CD4-positive, CD25-positive, alpha-beta regulatory T cell (primary cell): ENCODE results near the gene TCHH. TPM values are rescaled to one million over a fixed set of nuclear protein-coding genes. Genes with fewer than 3 reads are reported as not detected.
"Not testable (repeated sequence)": the region's sequence is repeated elsewhere in the genome, so short reads cannot be mapped to it uniquely, and the experiment has no call there.

ENCODE experiments used
- ATAC-seq, 2 donors: fragments of 150-1000 bp; cut with Tn5 transposase; one replicate each; pipeline ENCODE4 v1.10.0; 2021; ENCODE audit warnings: low read depth in 2 of 2, moderate number of reproducible peaks in 2 of 2, moderate library complexity in 1 of 2
- DNase-seq, 3 donors: peaks; one replicate each; pipeline versions ENCODE4 v3.0.0 to v3.0.0-alpha.2; 2012 to 2022; ENCODE audit warnings: mixed read lengths in 1 of 3
- H3K27ac ChIP-seq: one replicate; pipeline ENCODE4 v1.7.0; 2013; ENCODE audit warnings: mild to moderate bottlenecking, low read length; ENCODE audit not compliant: insufficient read depth, poor library complexity, severe bottlenecking
- H3K27me3 ChIP-seq: one replicate; pipeline ENCODE4 v1.7.0; 2013; ENCODE audit warnings: low read length; ENCODE audit not compliant: control insufficient read depth, insufficient read depth
- H3K36me3 ChIP-seq: one replicate; pipeline ENCODE4 v1.7.0; 2013; ENCODE audit warnings: mild to moderate bottlenecking, low read length, moderate library complexity; ENCODE audit not compliant: control insufficient read depth, insufficient read depth
- H3K4me1 ChIP-seq: 2 replicates; pipeline ENCODE4 v1.7.0; 2013; ENCODE audit warnings: mild to moderate bottlenecking, low read length; ENCODE audit not compliant: insufficient read depth, control insufficient read depth, poor library complexity, severe bottlenecking
- H3K4me3 ChIP-seq: one replicate; pipeline ENCODE4 v1.7.0; 2013; ENCODE audit warnings: low read depth, mild to moderate bottlenecking, low read length, moderate library complexity
- H3K9me3 ChIP-seq, 2 experiments: 1 replicate in 1 of 2; 2 replicates in 1 of 2; pipeline ENCODE4 v1.7.0; 2013; ENCODE audit warnings: low read length in 2 of 2, mild to moderate bottlenecking in 1 of 2, moderate library complexity in 1 of 2; ENCODE audit not compliant: control insufficient read depth in 2 of 2
- H3K27ac Mint-ChIP-seq, 3 donors: one replicate each; pipeline ENCODE4 v1.8.0; 2020 to 2022; ENCODE audit warnings: mild to moderate bottlenecking in 3 of 3, mixed read lengths in 3 of 3, moderate library complexity in 2 of 3
- H3K27me3 Mint-ChIP-seq: one replicate; pipeline ENCODE4 v1.8.0; 2022; ENCODE audit warnings: mild to moderate bottlenecking, mixed read lengths
- H3K36me3 Mint-ChIP-seq: one replicate; pipeline ENCODE4 v1.8.0; 2020; ENCODE audit warnings: mixed read lengths
- H3K4me1 Mint-ChIP-seq, 4 donors: one replicate each; pipeline ENCODE4 v1.8.0; 2020 to 2022; ENCODE audit warnings: mixed read lengths in 4 of 4, mild to moderate bottlenecking in 1 of 4
- H3K4me3 Mint-ChIP-seq, 4 donors: one replicate each; pipeline ENCODE4 v1.8.0; 2020 to 2022; ENCODE audit warnings: mild to moderate bottlenecking in 4 of 4, mixed read lengths in 4 of 4, moderate library complexity in 3 of 4
- H3K9me3 Mint-ChIP-seq, 7 donors: one replicate each; pipeline ENCODE4 v1.8.0; 2020 to 2022; ENCODE audit warnings: mixed read lengths in 7 of 7, mild to moderate bottlenecking in 3 of 7, moderate library complexity in 2 of 7
- polyA plus RNA-seq, 4 donors: library from polyadenylated mRNA; unstranded; fragments of 300-500 nt; fragmentation: Illumina TruSeq; gene quantifications; one replicate each; pipeline ENCODE4 v1.2.3, GENCODE V29; 2021
- total RNA-seq: library from RNA; stranded (reverse); gene quantifications from one replicate; pipeline ENCODE4 v1.2.3, GENCODE V29; 2022

The TCHH gene
- total and polyA plus RNA-seq, 5 donors from 2014 or later: not detected

DNA sequence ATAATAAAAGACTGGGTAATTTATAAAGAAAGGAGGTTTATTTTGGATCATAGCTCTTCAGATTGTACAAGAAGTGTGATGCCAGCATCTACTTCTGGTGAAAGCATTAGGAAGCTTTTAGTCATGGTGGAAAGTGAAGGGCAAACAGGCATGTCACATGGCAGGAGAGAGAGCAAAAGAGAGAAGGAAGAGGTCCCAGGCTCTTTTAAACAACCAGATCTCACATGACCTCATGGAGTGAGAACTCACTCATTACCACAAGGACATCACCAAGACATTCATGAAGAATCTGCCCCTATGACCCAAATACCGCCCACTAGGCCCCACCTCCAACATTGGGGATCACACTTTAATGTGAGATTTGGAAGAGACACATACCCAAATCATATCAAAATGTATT is 33.7 kb upstream of the TCHH start:
- Histone ChIP-seq H3K9me3 (peaks cover 15 to 25% of the 10 kb centered on the region in 2 experiments), H3K4me3 (no peak overlapping the region), H3K27ac (no peak overlapping the region), H3K36me3 (no peaks in the 10 kb centered on the region), H3K4me1 (peaks cover 8% of the 10 kb centered on the region), H3K27me3 (no peaks in the 10 kb centered on the region)
- peaks cover 4% of the 10 kb centered on the region for H3K36me3 Mint-ChIP-seq
- peaks cover 1 to 28% (median 15%) of the 10 kb centered on the region in 7 donors for H3K9me3 Mint-ChIP-seq
- H3K27ac Mint-ChIP-seq: no peak overlapping the region
- ATAC-seq (no peak), DNase-seq (no peak)
- H3K4me1 Mint-ChIP-seq: peaks cover 4 to 15% (median 12%) of the 10 kb centered on the region in 4 donors
- no peaks in the 10 kb centered on the region for H3K27me3 Mint-ChIP-seq
- no peak overlapping the region for H3K4me3 Mint-ChIP-seq

DNA sequence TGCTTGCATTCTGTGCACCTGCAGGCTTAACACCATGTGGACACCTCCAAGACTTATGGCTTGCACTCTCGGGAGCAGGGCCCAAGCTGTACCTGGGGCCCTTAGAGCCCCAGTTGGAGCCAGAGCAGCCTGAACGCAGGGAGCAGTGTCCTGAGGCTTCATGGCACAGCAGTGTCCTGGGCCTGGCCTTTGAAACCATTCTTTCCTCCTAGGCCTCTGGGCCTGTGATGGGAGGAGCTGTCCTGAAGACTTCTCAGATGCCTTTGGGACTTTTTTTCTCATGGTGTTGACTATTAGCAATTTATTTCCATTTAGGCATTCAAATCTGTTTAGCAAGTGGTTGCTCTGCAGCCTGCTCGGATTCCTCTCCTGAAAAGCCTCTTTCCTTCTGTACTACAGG is 32.8 kb upstream of the TCHH start:
- Histone ChIP-seq H3K27me3 (no peaks in the 10 kb centered on the region), H3K27ac (no peak overlapping the region), H3K4me1 (no peaks in the 10 kb centered on the region), H3K4me3 (no peak overlapping the region), H3K9me3 (peaks cover 15 to 25% of the 10 kb centered on the region in 2 experiments), H3K36me3 (no peaks in the 10 kb centered on the region)
- Mint-ChIP-seq H3K27ac (no peak overlapping the region), H3K4me3 (no peak overlapping the region), H3K36me3 (peaks cover 4% of the 10 kb centered on the region), H3K27me3 (no peaks in the 10 kb centered on the region), H3K9me3 (peaks cover 1 to 28% (median 15%) of the 10 kb centered on the region in 7 donors), H3K4me1 (peaks cover 0 to 5% (median 5%) of the 10 kb centered on the region in 4 donors)
- DNase-seq (no peak), ATAC-seq (no peak)

DNA sequence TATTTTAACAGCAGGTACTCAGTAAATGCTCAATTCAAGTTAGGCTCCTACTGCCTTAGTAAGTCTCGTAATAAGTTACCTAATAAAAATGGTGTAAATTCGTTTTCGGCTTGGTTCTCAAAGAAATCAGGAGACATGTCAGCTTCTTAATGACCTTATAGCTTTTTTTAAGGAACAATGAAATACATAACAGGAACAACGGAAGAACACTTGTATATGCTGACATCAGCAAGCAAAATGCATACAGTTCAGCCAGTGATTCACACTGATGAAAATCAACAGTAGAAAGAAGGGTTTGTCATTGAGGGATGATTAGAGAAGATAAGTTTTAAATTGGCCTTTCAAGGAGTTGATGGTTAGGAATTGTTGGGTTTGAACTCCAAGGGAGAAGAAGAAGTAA is 30.5 kb upstream of the TCHH start:
- H3K36me3 Mint-ChIP-seq: peaks cover 4% of the 10 kb centered on the region
- H3K27me3 ChIP-seq: peaks cover 8% of the 10 kb centered on the region
- H3K4me1 ChIP-seq: no peaks in the 10 kb centered on the region
- H3K4me1 Mint-ChIP-seq: no peaks in the 10 kb centered on the region
- no peak overlapping the region for H3K27ac Mint-ChIP-seq
- no peak overlapping the region for H3K4me3 Mint-ChIP-seq
- no peaks in the 10 kb centered on the region for H3K36me3 ChIP-seq
- H3K27me3 Mint-ChIP-seq: peaks cover 13% of the 10 kb centered on the region
- no peak overlapping the region for H3K4me3 ChIP-seq
- DNase-seq: no peak
- peaks cover 1 to 28% (median 15%) of the 10 kb centered on the region in 7 donors for H3K9me3 Mint-ChIP-seq
- no peak for ATAC-seq
- H3K9me3 ChIP-seq: peaks cover 15 to 25% of the 10 kb centered on the region in 2 experiments
- H3K27ac ChIP-seq: no peak overlapping the region

- peaks cover 12% of the 10 kb centered on the region for H3K27me3 ChIP-seq
- Mint-ChIP-seq H3K9me3 (peaks cover 1 to 27% (median 14%) of the 10 kb centered on the region in 7 donors), H3K27me3 (peaks cover 18% of the 10 kb centered on the region)
Measured at GRCh38 chr1:152144674-152145183, 29.5 kb upstream of the TCHH start.

DNA sequence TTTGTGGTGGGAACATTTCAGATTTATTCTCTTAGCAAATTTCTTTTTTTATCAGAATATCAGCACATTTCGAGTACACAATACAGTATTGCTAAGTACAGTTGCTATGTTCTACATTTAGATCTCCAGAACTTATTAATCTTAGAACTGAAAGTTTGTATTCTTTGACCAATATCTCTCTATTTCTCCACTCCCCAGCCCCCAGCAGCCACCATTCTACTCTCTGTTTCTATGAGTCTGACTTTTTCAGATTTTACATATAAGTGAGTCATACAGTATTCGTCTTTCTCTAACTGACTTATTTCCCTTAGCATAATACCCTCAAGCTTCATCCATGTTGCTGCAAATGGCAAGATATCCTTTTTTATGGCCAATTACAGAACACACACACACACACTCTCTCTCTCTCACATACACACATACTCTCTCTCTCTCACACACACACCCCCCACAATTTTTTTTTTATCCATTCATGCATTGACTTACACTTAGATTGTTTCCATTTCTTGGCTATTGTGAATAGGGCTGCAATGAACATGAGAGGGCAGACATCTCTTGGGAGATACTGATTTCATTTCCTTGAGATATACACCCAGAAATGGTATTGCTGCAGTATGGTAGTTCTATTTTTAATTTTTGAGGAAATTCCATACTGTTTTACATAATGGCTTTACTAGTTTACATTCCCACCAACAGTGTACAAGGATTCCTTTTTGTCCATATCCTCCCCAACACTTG is 28.1 kb upstream of the TCHH start:
- Histone ChIP-seq H3K27ac (no peak overlapping the region), H3K27me3 (peaks cover 13% of the 10 kb centered on the region), H3K4me3 (no peak overlapping the region), H3K9me3 (peaks cover 9% of the 10 kb centered on the region in 2 experiments), H3K36me3 (no peaks in the 10 kb centered on the region), H3K4me1 (no peaks in the 10 kb centered on the region)
- Mint-ChIP-seq H3K27me3 (peaks cover 23% of the 10 kb centered on the region), H3K36me3 (no peaks in the 10 kb centered on the region), H3K4me1 (no peaks in the 10 kb centered on the region), H3K27ac (no peak overlapping the region), H3K9me3 (peaks cover 4 to 18% (median 9%) of the 10 kb centered on the region in 7 donors), H3K4me3 (no peak overlapping the region)
- ATAC-seq (no peak), DNase-seq (no peak)

More at GRCh38 chr1:152144674-152145183, 29.5 kb upstream of the TCHH start:
- not testable (repeated sequence) for H3K27ac Mint-ChIP-seq, H3K36me3 Mint-ChIP-seq, ATAC-seq, H3K36me3 ChIP-seq, H3K4me3 Mint-ChIP-seq, H3K4me1 Mint-ChIP-seq, H3K4me3 ChIP-seq, H3K27ac ChIP-seq, H3K4me1 ChIP-seq, DNase-seq
- H3K9me3 ChIP-seq: peaks cover 15 to 24% of the 10 kb centered on the region in 2 experiments

- H3K27me3 ChIP-seq: peaks cover 13% of the 10 kb centered on the region
- no peaks in the 10 kb centered on the region for H3K4me1 ChIP-seq
- no peaks in the 10 kb centered on the region for H3K9me3 ChIP-seq
- no peak overlapping the region for H3K27ac ChIP-seq
- H3K27ac Mint-ChIP-seq: no peak overlapping the region
- H3K4me3 Mint-ChIP-seq: no peak overlapping the region
- no peak overlapping the region for H3K4me3 ChIP-seq
- H3K4me1 Mint-ChIP-seq: no peaks in the 10 kb centered on the region
- ATAC-seq: no peak
- no peaks in the 10 kb centered on the region for H3K36me3 ChIP-seq
- DNase-seq: peak in 2 of 3 donors; percentile 2 to 36
- no peaks in the 10 kb centered on the region for H3K36me3 Mint-ChIP-seq
- peaks cover 5 to 12% (median 10%) of the 10 kb centered on the region in 7 donors for H3K9me3 Mint-ChIP-seq
- peaks cover 34% of the 10 kb centered on the region for H3K27me3 Mint-ChIP-seq
Measured at GRCh38 chr1:152141971-152142584, 26.8 kb upstream of the TCHH start.

GRCh38 chr1:152137215-152137614 is 22.0 kb upstream of the TCHH start:
- peaks cover 0 to 12% (median 6%) of the 10 kb centered on the region in 7 donors for H3K9me3 Mint-ChIP-seq
- no peaks in the 10 kb centered on the region for H3K4me1 ChIP-seq
- no peak overlapping the region for H3K4me3 ChIP-seq
- no peaks in the 10 kb centered on the region for H3K36me3 Mint-ChIP-seq
- no peak for ATAC-seq
- peaks cover 3 to 16% of the 10 kb centered on the region in 2 experiments for H3K9me3 ChIP-seq
- H3K27ac Mint-ChIP-seq: no peak overlapping the region
- DNase-seq: no peak
- no peak overlapping the region for H3K4me3 Mint-ChIP-seq
- H3K27me3 ChIP-seq: peaks cover 24% of the 10 kb centered on the region
- no peaks in the 10 kb centered on the region for H3K36me3 ChIP-seq
- H3K4me1 Mint-ChIP-seq: no peaks in the 10 kb centered on the region
- peaks cover 63% of the 10 kb centered on the region for H3K27me3 Mint-ChIP-seq
- H3K27ac ChIP-seq: no peak overlapping the region
